ENCODE results near the gene SLC23A1. TPM values are rescaled to one million over a fixed set of nuclear protein-coding genes. Genes with fewer than 3 reads are reported as not detected.
A peak's percentile ranks its signal among the peaks of the same experiment; 100 is the strongest.

SLC23A1 gene
- total and polyA plus RNA-seq, 2 of the 13 experiments (the other 11 are each of a cell fraction or from before 2014, with no cell fraction given), result 6.0 to 6.6 TPM

- no peak; the same call in 1 of the 2 replicates for TF ChIP-seq ZNF318 (CRISPR knock-in tag; IDR thresholded peaks at IDR 0.05)
- peak; percentile 71; the same call in 1 of the 2 replicates for TF ChIP-seq ZBTB37 (CRISPR knock-in tag; IDR thresholded peaks at IDR 0.05)
- no peak for TF ChIP-seq MAFK (conservative IDR thresholded peaks at IDR 0.05 in 1 of 2, IDR thresholded peaks at IDR 0.05 in 1 of 2; ENCODE audit: low read length in 2 of 2)
- TF ChIP-seq GPN1 (CRISPR knock-in tag; IDR thresholded peaks at IDR 0.05; ENCODE audit: borderline replicate concordance), result no peak; the same call in 1 of the 2 replicates
- no peak for TF ChIP-seq SKI (IDR thresholded peaks at IDR 0.05; ENCODE audit: partially characterized antibody)
- no peak for TF ChIP-seq DNMT3B (CRISPR knock-in tag; conservative IDR thresholded peaks at IDR 0.05)
- TF ChIP-seq ZNF749 (CRISPR knock-in tag; IDR thresholded peaks at IDR 0.05; ENCODE audit: borderline replicate concordance), result no peak; the same call in 1 of the 2 replicates
- TF ChIP-seq JUN (CRISPR knock-in tag; IDR thresholded peaks at IDR 0.05), result peak; percentile 69
- TF ChIP-seq PBX3 (CRISPR knock-in tag; IDR thresholded peaks at IDR 0.05; ENCODE audit: borderline replicate concordance), result no peak
- TF ChIP-seq THRA (CRISPR knock-in tag; IDR thresholded peaks at IDR 0.05; ENCODE audit: borderline replicate concordance), result no peak
- no peak; the same call in 1 of the 2 replicates for TF ChIP-seq ZNF503 (CRISPR knock-in tag; IDR thresholded peaks at IDR 0.05)
- peak; percentile 89 for TF ChIP-seq KAT8 (CRISPR knock-in tag; IDR thresholded peaks at IDR 0.05)
- TF ChIP-seq CHD2 (IDR thresholded peaks at IDR 0.05; ENCODE audit: low read depth, low read length), result 0 out of 2 replicates have a peak, but pooled peaks have one; percentile 10
- TF ChIP-seq ZBTB38 (CRISPR knock-in tag; IDR thresholded peaks at IDR 0.05), result peak; percentile 80; the same call in 1 of the 2 replicates
These were observed 41.2 kb downstream of the SLC23A1 start, which contains the start of gene PAIP2 (continued) for GRCh38 chr5:139341689-139342422.

Measured in HepG2 (cell line).